OCI-LY3 (cell line): ENCODE data around the gene GRIN2A.

Source experiments
- EZH2phosphoT487 ChIP-seq: fragments of 200-600 bp; shearing (Covaris generic); IDR thresholded peaks from 2 replicates; pipeline ENCODE4 v1.6.1; 2018; ENCODE audit warnings: antibody characterized with exemption, mixed run types, low read depth
- TF ChIP-seq, protein P1 (sequence below): fragments of 200-600, 300-600 bp; sonication (generic); IDR thresholded peaks from 2 replicates; pipeline ENCODE4 v1.5.1; 2014; ENCODE audit warnings: antibody characterized with exemption, low read length, low read depth

DNA sequence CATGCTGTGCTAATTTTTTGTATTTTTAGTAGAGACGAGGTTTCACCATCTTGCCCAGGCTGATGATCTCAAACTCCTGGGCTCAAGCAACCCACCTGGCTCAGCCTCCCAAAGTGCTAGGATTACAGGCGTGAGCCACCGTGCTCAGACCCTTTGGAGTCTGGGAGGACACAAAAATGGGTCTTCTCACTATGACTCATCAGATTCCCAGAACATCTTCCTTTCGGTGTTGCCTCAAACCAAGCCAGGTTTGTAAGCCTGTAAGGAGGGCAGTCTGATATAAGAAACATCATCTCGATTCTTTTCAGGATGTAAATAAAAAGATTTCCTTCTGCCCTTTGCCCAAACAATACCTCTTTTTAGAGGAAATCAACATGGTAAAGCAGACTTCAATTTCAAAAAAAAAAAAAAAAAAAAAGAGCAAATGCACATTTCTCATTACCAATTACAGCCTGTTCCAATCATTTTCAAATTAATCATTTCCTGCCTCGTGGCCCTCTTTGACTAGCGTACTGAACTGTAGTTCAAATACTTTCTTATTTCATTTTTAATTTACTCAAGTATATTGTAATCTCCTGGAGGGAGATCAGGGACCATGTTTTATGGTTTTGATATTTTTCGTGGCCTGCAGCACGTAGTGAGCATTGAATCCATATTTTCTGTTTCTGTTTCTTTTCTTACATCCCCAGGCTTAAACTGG lies 409.6 kb downstream of the GRIN2A start:
- TF ChIP-seq, protein P1, sequence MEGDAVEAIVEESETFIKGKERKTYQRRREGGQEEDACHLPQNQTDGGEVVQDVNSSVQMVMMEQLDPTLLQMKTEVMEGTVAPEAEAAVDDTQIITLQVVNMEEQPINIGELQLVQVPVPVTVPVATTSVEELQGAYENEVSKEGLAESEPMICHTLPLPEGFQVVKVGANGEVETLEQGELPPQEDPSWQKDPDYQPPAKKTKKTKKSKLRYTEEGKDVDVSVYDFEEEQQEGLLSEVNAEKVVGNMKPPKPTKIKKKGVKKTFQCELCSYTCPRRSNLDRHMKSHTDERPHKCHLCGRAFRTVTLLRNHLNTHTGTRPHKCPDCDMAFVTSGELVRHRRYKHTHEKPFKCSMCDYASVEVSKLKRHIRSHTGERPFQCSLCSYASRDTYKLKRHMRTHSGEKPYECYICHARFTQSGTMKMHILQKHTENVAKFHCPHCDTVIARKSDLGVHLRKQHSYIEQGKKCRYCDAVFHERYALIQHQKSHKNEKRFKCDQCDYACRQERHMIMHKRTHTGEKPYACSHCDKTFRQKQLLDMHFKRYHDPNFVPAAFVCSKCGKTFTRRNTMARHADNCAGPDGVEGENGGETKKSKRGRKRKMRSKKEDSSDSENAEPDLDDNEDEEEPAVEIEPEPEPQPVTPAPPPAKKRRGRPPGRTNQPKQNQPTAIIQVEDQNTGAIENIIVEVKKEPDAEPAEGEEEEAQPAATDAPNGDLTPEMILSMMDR = no peak
- no peak for TF ChIP-seq EZH2phosphoT487
